ENCODE data around the gene MAG.

The MAG gene

DNA sequence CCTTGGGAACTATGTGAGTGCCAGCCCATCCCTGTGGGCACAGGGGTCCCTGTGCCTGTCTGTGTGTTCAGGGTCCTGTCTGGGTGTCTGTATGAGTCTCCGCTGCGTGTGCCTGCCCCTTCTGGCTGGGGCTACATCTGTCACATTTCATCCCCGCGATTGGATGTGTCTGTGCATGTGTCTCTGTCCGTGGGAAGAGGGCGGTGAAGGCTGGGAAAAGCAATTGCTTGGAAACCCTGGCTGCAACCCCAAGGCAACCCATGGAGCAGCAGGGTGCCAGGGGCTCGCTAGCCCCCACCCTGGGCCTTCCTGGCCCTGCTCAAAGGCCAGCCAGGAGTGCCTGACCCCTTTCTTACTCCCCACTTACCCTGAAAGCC, 1.4 kb downstream of the MAG start:
- Histone ChIP-seq H3K4me3 (no peak overlapping the region), H3K9me3 (no peaks in the 10 kb centered on the region), H3K27me3 (peaks cover 0 to 73% of the 10 kb centered on the region in 2 donors), H3K27ac (no peak overlapping the region), H3K36me3 (no peaks in the 10 kb centered on the region), H3K4me1 (no peaks in the 10 kb centered on the region)
- DNase-seq = no peak
- TF ChIP-seq, protein P1, sequence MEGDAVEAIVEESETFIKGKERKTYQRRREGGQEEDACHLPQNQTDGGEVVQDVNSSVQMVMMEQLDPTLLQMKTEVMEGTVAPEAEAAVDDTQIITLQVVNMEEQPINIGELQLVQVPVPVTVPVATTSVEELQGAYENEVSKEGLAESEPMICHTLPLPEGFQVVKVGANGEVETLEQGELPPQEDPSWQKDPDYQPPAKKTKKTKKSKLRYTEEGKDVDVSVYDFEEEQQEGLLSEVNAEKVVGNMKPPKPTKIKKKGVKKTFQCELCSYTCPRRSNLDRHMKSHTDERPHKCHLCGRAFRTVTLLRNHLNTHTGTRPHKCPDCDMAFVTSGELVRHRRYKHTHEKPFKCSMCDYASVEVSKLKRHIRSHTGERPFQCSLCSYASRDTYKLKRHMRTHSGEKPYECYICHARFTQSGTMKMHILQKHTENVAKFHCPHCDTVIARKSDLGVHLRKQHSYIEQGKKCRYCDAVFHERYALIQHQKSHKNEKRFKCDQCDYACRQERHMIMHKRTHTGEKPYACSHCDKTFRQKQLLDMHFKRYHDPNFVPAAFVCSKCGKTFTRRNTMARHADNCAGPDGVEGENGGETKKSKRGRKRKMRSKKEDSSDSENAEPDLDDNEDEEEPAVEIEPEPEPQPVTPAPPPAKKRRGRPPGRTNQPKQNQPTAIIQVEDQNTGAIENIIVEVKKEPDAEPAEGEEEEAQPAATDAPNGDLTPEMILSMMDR (IDR thresholded peaks at IDR 0.05) = no peak
- intact Hi-C loops (cut with DNase I; ENCODE audit: low total_unique reads) = no loop called here

DNA sequence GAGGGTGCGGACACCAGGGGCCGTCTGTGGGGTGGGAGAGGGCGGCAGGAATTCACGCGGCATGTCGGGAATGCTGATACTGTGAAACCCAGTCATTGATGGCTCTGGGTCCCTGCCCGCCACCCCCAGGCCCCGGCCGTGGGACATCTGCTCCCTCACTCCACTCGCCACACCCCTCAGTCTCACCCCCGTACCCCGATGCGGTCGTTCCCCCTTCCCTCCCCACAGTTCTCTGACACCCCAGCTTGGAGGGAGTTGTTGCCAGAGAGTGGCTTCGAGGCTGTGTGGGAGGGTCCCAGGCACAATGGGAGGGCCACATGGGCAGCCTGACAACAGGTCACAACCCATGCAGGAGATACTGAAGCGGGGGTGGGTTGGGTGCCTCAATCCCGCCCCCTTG, 1.8 kb downstream of the MAG start:
- no peaks in the 10 kb centered on the region for H3K36me3 ChIP-seq
- H3K4me1 ChIP-seq = no peaks in the 10 kb centered on the region
- peaks cover 0 to 77% of the 10 kb centered on the region in 2 donors for H3K27me3 ChIP-seq
- DNase-seq = no peak
- H3K27ac ChIP-seq = no peak overlapping the region
- intact Hi-C loops (cut with DNase I; ENCODE audit: low total_unique reads) = no loop called here
- H3K4me3 ChIP-seq = no peak overlapping the region
- TF ChIP-seq, protein P1 (IDR thresholded peaks at IDR 0.05) = no peak
- no peaks in the 10 kb centered on the region for H3K9me3 ChIP-seq

- intact Hi-C loops (cut with DNase I; ENCODE audit: low total_unique reads) = no loop called here
- Histone ChIP-seq H3K27ac (no peak overlapping the region), H3K4me3 (no peak overlapping the region), H3K4me1 (no peaks in the 10 kb centered on the region), H3K27me3 (peaks cover 0 to 82% of the 10 kb centered on the region in 2 donors), H3K9me3 (no peaks in the 10 kb centered on the region), H3K36me3 (no peaks in the 10 kb centered on the region)
- TF ChIP-seq, protein P1 (IDR thresholded peaks at IDR 0.05) = no peak
- DNase-seq = no peak
These were observed 2.4 kb downstream of the MAG start for GRCh38 chr19:35294328-35294727.

DNA sequence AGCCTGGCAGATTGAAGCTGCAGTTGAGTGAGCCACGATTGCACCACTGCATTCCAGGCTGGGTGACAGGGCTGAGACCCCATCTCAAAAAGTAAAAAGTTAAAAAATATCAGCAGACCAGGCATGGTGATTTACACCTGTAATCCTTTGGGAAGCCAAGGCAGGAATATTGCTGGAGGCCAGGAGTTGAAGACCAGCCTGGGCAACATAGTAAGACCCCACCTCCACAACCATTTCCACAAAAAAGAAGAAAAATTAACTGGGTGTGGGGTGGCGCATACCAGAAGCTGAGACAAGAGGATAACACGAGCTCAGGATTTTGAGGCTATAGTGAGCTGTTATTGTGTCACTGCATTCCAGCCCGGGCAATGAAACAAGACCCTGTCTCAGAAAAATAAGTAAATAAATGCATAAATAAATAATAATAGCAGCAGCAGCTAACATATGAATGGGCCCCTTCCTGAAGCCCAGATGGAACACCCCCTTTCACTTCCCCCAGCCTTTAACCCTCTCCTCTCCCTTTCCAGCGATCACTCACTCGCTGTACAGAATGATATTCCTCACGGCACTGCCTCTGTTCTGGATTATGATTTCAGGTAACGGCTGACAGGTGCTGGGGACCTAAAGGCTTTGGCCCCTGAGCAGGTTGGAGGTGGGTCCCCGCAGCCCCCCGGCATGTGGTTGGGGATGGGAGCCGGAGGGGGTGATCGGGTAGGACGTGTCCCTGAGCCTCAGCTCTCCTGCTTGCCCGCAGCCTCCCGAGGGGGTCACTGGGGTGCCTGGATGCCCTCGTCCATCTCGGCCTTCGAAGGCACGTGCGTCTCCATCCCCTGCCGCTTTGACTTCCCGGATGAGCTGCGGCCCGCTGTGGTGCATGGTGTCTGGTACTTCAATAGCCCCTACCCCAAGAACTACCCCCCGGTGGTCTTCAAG, 3.2 kb downstream of the MAG start:
- Histone ChIP-seq H3K4me3 (no peak overlapping the region), H3K36me3 (no peaks in the 10 kb centered on the region), H3K27ac (no peak overlapping the region), H3K4me1 (no peaks in the 10 kb centered on the region), H3K9me3 (no peaks in the 10 kb centered on the region), H3K27me3 (peaks cover 0 to 90% of the 10 kb centered on the region in 2 donors)
- DNase-seq = no peak
- intact Hi-C loops (cut with DNase I; ENCODE audit: low total_unique reads) = no loop called here
- TF ChIP-seq, protein P1 (IDR thresholded peaks at IDR 0.05) = no peak

GRCh38 chr19:35295792-35296462, 4.0 kb downstream of the MAG start:
- no peaks in the 10 kb centered on the region for H3K36me3 ChIP-seq
- peaks cover 0 to 90% of the 10 kb centered on the region in 2 donors for H3K27me3 ChIP-seq
- no peaks in the 10 kb centered on the region for H3K9me3 ChIP-seq
- H3K4me1 ChIP-seq = no peaks in the 10 kb centered on the region
- intact Hi-C loops (cut with DNase I; ENCODE audit: low total_unique reads) = no loop called here
- H3K4me3 ChIP-seq = no peak overlapping the region
- TF ChIP-seq, protein P1 (IDR thresholded peaks at IDR 0.05) = no peak
- no peak overlapping the region for H3K27ac ChIP-seq
- DNase-seq = no peak
